Urothelium cell line (cell line): ENCODE data around the gene CEACAM18.
"Not testable (repeated sequence)": the region's sequence is repeated elsewhere in the genome, so short reads cannot be mapped to it uniquely, and the experiment has no call there.

Source experiments
- DNase-seq: peaks from one replicate; pipeline ENCODE4 v3.0.0; 2011; ENCODE audit warnings: low spot score, mixed read lengths
- FAIRE-seq: peaks from 2 replicates; lab custom pipeline; 2011; peaks lifted over from hg19 to GRCh38; lab: Jason Lieb, UNC

Gene CEACAM18

GRCh38 chr19:51489113-51489512, 10.8 kb downstream of the CEACAM18 start:
- DNase-seq (no peak), FAIRE-seq (no peak)

- DNase-seq (no peak), FAIRE-seq (no peak)
These were observed 12.3 kb downstream of the CEACAM18 start for GRCh38 chr19:51490676-51491075.

- DNase-seq: no peak
- FAIRE-seq: no peak
These were observed 13.2 kb downstream of the CEACAM18 start for GRCh38 chr19:51491586-51491985.

GRCh38 chr19:51493776-51494175, 15.4 kb downstream of the CEACAM18 start:
- FAIRE-seq: no peak
- DNase-seq: no peak

- no peak for FAIRE-seq
- no peak for DNase-seq
These were observed 19.3 kb downstream of the CEACAM18 start for GRCh38 chr19:51497666-51498065.

- DNase-seq, FAIRE-seq: not testable (repeated sequence)
These were observed 22.6 kb downstream of the CEACAM18 start for GRCh38 chr19:51500931-51501330.

GRCh38 chr19:51501594-51502263, 23.4 kb downstream of the CEACAM18 start, which contains the start of gene SIGLEC12:
Gene SIGLEC12, minus strand, starts transcription at chr19:51501800. Its CDS starts 67 bp downstream, at chr19:51501733.
- FAIRE-seq: no peak
- DNase-seq: no peak

GRCh38 chr19:51503286-51503817, 25.0 kb downstream of the CEACAM18 start:
- FAIRE-seq: no peak
- no peak for DNase-seq

GRCh38 chr19:51503896-51504295, 25.6 kb downstream of the CEACAM18 start:
- FAIRE-seq: no peak
- no peak for DNase-seq

- no peak for FAIRE-seq
- no peak for DNase-seq
These were observed 27.6 kb downstream of the CEACAM18 start for GRCh38 chr19:51505904-51506303.

- FAIRE-seq (no peak), DNase-seq (no peak)
These were observed 28.9 kb downstream of the CEACAM18 start for GRCh38 chr19:51507192-51507591.

- no peak for DNase-seq
- no peak for FAIRE-seq
These were observed 29.3 kb downstream of the CEACAM18 start for GRCh38 chr19:51507640-51508058.

- FAIRE-seq: no peak
- DNase-seq: no peak
These were observed 29.9 kb downstream of the CEACAM18 start for GRCh38 chr19:51508059-51508733.

GRCh38 chr19:51509823-51510660, 31.7 kb downstream of the CEACAM18 start:
- FAIRE-seq (no peak), DNase-seq (no peak)

- FAIRE-seq: no peak
- no peak for DNase-seq
These were observed 33.0 kb downstream of the CEACAM18 start for GRCh38 chr19:51511353-51511752.

GRCh38 chr19:51513968-51514367, 35.6 kb downstream of the CEACAM18 start:
- no peak for FAIRE-seq

GRCh38 chr19:51514866-51515481, 36.6 kb downstream of the CEACAM18 start:
- DNase-seq (peak; percentile 61), FAIRE-seq (no peak)

More at GRCh38 chr19:51513968-51514367, 35.6 kb downstream of the CEACAM18 start:
- no peak for DNase-seq

GRCh38 chr19:51520728-51521127, 42.4 kb downstream of the CEACAM18 start:
- FAIRE-seq (no peak), DNase-seq (no peak)

GRCh38 chr19:51521357-51521756, 43.0 kb downstream of the CEACAM18 start:
- DNase-seq (no peak), FAIRE-seq (no peak)

- DNase-seq (no peak), FAIRE-seq (no peak)
These were observed 43.4 kb downstream of the CEACAM18 start for GRCh38 chr19:51521781-51522180.
